OCI-LY7 (cell line): Measurements from ENCODE around the gene KXD1. TPM values are rescaled to one million over a fixed set of nuclear protein-coding genes. Genes with fewer than 3 reads are reported as not detected.

ENCODE experiments used
- BruUV-seq: library from RNA; stranded (reverse); fragments of 400-500 nt; replicated peaks from 2 replicates; lab custom pipeline; 2021; lab: Mats Ljungman, UMichigan
- CTCF ChIA-PET: fragments of 300-600 bp; sonication (Branson Sonifier 250); formaldehyde crosslinking; loops from one replicate; lab custom pipeline; 2022; ENCODE audit warnings: antibody characterized with exemption; ENCODE audit not compliant: unreplicated experiment; lab: Charles Lee
- POLR2A ChIA-PET: fragments of 300-600 bp; sonication (Branson Sonifier 250); formaldehyde crosslinking; loops from one replicate; lab custom pipeline; 2022; ENCODE audit warnings: antibody characterized with exemption; lab: Charles Lee
- DNase-seq: peaks from one replicate; pipeline ENCODE4 v3.0.0-alpha.2; 2015; ENCODE audit warnings: low spot score
- H2AFZ ChIP-seq: fragments of 200-600 bp; sonication (generic), shearing (Covaris generic); 2 replicates; pipeline ENCODE4 v1.6.1; 2014; ENCODE audit warnings: mild to moderate bottlenecking, antibody characterized with exemption, low read length, moderate library complexity
- H3K27ac ChIP-seq: fragments of 200-600 bp; sonication (generic); 2 replicates; pipeline ENCODE4 v1.5.1; 2014; ENCODE audit warnings: mixed run types, low read depth, mild to moderate bottlenecking, moderate library complexity, low read length, inconsistent platforms; ENCODE audit not compliant: poor library complexity, severe bottlenecking
- H3K36me3 ChIP-seq: fragments of 200-600 bp; sonication (generic); 2 replicates; pipeline ENCODE4 v1.6.1; 2014; ENCODE audit warnings: mild to moderate bottlenecking, antibody characterized with exemption, low read length, moderate library complexity, mixed read lengths; ENCODE audit not compliant: insufficient read depth
- H3K4me1 ChIP-seq: fragments of 200-600 bp; sonication (generic); 2 replicates; pipeline ENCODE4 v1.5.1; 2014; ENCODE audit warnings: mild to moderate bottlenecking, low read length; ENCODE audit not compliant: insufficient read depth, poor library complexity, severe bottlenecking
- H3K4me2 ChIP-seq: fragments of 200-600 bp; sonication (generic); 2 replicates; pipeline ENCODE4 v1.6.1; 2014; ENCODE audit warnings: mild to moderate bottlenecking, low read length
- H3K4me3 ChIP-seq: fragments of 200-600 bp; sonication (generic); 2 replicates; pipeline ENCODE4 v1.5.1; 2014; ENCODE audit warnings: mild to moderate bottlenecking, low read depth, low read length; ENCODE audit not compliant: poor library complexity, severe bottlenecking
- H3K79me2 ChIP-seq: fragments of 200-600 bp; sonication (generic); 2 replicates; pipeline ENCODE4 v1.6.1; 2016; ENCODE audit warnings: low read depth, mild to moderate bottlenecking, low read length, moderate library complexity, mixed read lengths; ENCODE audit not compliant: insufficient read depth
- H3K9me2 ChIP-seq: fragments of 200-600 bp; sonication (generic); 2 replicates; pipeline ENCODE4 v1.6.1; 2016; ENCODE audit warnings: mild to moderate bottlenecking, low read length, mixed read lengths; ENCODE audit not compliant: insufficient read depth
- H3K9me3 ChIP-seq: fragments of 200-600 bp; sonication (generic); 2 replicates; pipeline ENCODE4 v1.6.1; 2014; ENCODE audit warnings: mild to moderate bottlenecking, mixed run types, low read length, mixed read lengths
- H4K20me1 ChIP-seq: fragments of 200-600 bp; sonication (generic); 2 replicates; pipeline ENCODE4 v1.6.1; 2014; ENCODE audit warnings: mild to moderate bottlenecking, antibody characterized with exemption, low read length, moderate library complexity, mixed read lengths; ENCODE audit not compliant: insufficient read depth
- EZH2phosphoT487 ChIP-seq: fragments of 200-600 bp; sonication (generic); IDR thresholded peaks from 2 replicates; pipeline ENCODE4 v1.6.1; 2018; ENCODE audit warnings: low read depth, borderline replicate concordance, mild to moderate bottlenecking, mixed run types, antibody characterized with exemption, low read length, moderate library complexity, mixed read lengths
- intact Hi-C: fragments of 100-400 bp; cut with micrococcal nuclease; formaldehyde crosslinking; loops from one replicate; pipeline ENCODE4 v1.10.0; 2022; ENCODE audit not compliant: unreplicated experiment
- total RNA-seq, 2 experiments: library from RNA; depleted of rRNA in 1 of 2; stranded (reverse); fragments of >200 nt in 1 of 2; shearing (Covaris generic) in 1 of 2; gene quantifications; 2 replicates each; pipeline ENCODE4 v1.2.3, GENCODE V29; 2014 to 2022
- TF ChIP-seq, protein P1 (sequence below): fragments of 200-600 bp; sonication (generic); conservative IDR thresholded peaks from 2 replicates; pipeline ENCODE4 v1.5.1; 2014; ENCODE audit warnings: mild to moderate bottlenecking, antibody characterized with exemption, low read length, moderate library complexity, mixed read lengths

The KXD1 gene
- total RNA-seq, 2 experiments from 2014 or later = 96.7 to 99.8 TPM

DNA sequence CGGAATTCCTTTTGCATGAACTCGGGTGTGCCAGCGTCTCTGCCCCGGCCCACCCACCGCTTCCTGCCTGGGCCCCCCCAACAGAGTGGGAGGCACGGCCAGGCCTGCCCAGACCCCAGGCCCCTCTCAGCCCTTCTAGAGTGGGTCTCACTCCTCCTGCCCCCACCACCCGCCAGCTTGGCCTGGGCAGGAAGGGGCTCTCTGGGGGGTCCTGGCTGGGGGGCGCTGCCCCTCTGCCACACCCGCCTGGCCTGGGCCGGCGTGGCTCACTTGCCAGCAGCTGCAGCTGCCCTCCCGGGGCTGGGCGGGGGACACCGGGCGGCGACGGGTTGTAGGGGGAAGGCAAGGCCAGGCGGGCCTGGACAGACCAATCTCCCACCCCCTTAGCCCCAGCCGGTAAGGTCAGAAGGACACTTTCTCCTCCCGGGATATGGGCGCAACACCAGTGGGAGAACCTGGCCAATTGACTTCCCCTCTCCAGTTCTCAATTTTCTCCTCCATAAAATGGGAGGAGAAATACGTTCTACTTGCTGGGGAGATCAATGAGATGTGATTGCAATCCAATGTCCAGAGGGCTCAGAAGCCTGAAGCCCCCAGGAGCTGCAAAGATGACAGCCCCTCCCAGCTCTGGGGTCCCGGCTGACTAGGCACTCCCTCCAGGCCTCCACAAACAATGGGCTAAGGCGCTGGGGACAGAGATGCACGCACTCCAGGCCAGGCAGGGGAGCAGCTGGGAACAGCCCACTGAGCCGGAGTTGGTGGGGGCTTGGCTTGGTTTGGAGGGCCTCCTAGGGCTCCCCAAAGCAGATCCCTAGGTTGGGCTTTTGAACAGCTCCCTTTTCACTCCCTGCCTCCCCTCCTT lies 46.5 kb downstream of the KXD1 start:
- Histone ChIP-seq H3K4me1 (no peaks in the 10 kb centered on the region), H4K20me1 (no peaks in the 10 kb centered on the region), H3K27ac (no peak overlapping the region), H3K79me2 (no peaks in the 10 kb centered on the region), H3K36me3 (no peaks in the 10 kb centered on the region), H3K4me2 (no peak overlapping the region), H3K4me3 (no peak overlapping the region), H3K9me3 (no peaks in the 10 kb centered on the region), H3K9me2 (no peaks in the 10 kb centered on the region), H2AFZ (no peak overlapping the region)
- intact Hi-C loops = no loop called here
- ChIA-PET POLR2A (no interaction called here), CTCF (no interaction called here)
- no TSS peak for BruUV-seq
- TF ChIP-seq, protein P1, sequence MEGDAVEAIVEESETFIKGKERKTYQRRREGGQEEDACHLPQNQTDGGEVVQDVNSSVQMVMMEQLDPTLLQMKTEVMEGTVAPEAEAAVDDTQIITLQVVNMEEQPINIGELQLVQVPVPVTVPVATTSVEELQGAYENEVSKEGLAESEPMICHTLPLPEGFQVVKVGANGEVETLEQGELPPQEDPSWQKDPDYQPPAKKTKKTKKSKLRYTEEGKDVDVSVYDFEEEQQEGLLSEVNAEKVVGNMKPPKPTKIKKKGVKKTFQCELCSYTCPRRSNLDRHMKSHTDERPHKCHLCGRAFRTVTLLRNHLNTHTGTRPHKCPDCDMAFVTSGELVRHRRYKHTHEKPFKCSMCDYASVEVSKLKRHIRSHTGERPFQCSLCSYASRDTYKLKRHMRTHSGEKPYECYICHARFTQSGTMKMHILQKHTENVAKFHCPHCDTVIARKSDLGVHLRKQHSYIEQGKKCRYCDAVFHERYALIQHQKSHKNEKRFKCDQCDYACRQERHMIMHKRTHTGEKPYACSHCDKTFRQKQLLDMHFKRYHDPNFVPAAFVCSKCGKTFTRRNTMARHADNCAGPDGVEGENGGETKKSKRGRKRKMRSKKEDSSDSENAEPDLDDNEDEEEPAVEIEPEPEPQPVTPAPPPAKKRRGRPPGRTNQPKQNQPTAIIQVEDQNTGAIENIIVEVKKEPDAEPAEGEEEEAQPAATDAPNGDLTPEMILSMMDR = no peak
- TF ChIP-seq EZH2phosphoT487 = no peak
- no peak for DNase-seq

DNA sequence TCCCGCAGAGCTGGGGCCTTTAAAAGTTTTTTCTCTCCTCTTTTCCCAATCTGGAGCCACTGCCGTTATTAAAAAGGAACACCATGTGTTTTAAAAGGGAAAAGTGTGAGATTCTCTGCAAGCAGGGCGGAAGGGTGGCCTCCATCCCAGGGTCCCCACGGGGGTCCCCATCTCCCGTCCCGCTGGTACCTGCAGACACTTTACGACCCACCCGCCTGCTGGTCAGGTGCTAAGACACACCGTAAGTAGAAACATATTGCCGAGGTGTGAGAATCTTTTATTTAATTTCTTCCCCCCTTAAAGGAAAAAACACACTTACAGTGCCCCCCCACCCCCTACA lies 47.1 kb downstream of the KXD1 start:
- no peaks in the 10 kb centered on the region for H3K4me1 ChIP-seq
- no peaks in the 10 kb centered on the region for H3K36me3 ChIP-seq
- no peaks in the 10 kb centered on the region for H4K20me1 ChIP-seq
- ChIA-PET CTCF (no interaction called here), POLR2A (no interaction called here)
- H2AFZ ChIP-seq = no peak overlapping the region
- no peak overlapping the region for H3K4me2 ChIP-seq
- DNase-seq = no peak
- no peak overlapping the region for H3K4me3 ChIP-seq
- no peaks in the 10 kb centered on the region for H3K79me2 ChIP-seq
- H3K9me3 ChIP-seq = no peaks in the 10 kb centered on the region
- no peak overlapping the region for H3K27ac ChIP-seq
- H3K9me2 ChIP-seq = no peaks in the 10 kb centered on the region
- no TSS peak for BruUV-seq
- intact Hi-C loops = no loop called here
- TF ChIP-seq, protein P1 = no peak
- no peak for TF ChIP-seq EZH2phosphoT487

DNA sequence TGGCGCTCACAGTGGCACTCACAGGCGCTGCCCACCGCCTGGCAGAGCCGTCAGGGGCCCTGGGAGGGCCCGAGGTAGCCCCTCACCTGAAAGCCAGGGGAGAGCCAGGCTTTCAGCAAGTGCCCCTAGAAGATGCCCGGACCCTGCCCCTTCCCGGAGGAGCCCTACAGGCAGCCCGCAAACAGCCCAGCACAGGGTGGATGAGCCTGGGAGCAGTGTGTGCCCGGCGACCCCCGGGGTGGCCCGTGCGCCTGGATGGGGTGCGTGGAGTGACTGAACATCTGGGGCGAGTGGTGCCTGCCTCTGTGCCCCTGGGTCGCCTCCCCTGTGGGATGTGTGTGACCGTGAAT lies 47.5 kb downstream of the KXD1 start:
- H2AFZ ChIP-seq = no peak overlapping the region
- no peak for TF ChIP-seq EZH2phosphoT487
- TF ChIP-seq, protein P1 = no peak
- H3K79me2 ChIP-seq = no peaks in the 10 kb centered on the region
- H3K27ac ChIP-seq = no peak overlapping the region
- intact Hi-C loops = no loop called here
- ChIA-PET CTCF (no interaction called here), POLR2A (no interaction called here)
- DNase-seq = no peak
- no peaks in the 10 kb centered on the region for H4K20me1 ChIP-seq
- no peaks in the 10 kb centered on the region for H3K9me3 ChIP-seq
- no peak overlapping the region for H3K4me2 ChIP-seq
- no TSS peak for BruUV-seq
- no peak overlapping the region for H3K4me3 ChIP-seq
- no peaks in the 10 kb centered on the region for H3K4me1 ChIP-seq
- H3K36me3 ChIP-seq = no peaks in the 10 kb centered on the region
- no peaks in the 10 kb centered on the region for H3K9me2 ChIP-seq
